HFFc6 (cell line): ENCODE measurements around the gene AGPAT3. TPM values are rescaled to one million over a fixed set of nuclear protein-coding genes. Genes with fewer than 3 reads are reported as not detected.
"Not testable (repeated sequence)": the region's sequence is repeated elsewhere in the genome, so short reads cannot be mapped to it uniquely, and the experiment has no call there.

Experiments
- DNase-seq: peaks from one replicate; pipeline ENCODE4 v3.0.0-alpha.2; 2018
- H3K27ac Mint-ChIP-seq: 2 replicates; pipeline ENCODE4 v1.8.0; 2020; ENCODE audit warnings: mild to moderate bottlenecking, mixed read lengths
- H3K27me3 Mint-ChIP-seq: 2 replicates; pipeline ENCODE4 v1.8.0; 2021; ENCODE audit warnings: mild to moderate bottlenecking, moderate library complexity, mixed read lengths; ENCODE audit not compliant: insufficient read depth
- H3K36me3 Mint-ChIP-seq: 2 replicates; pipeline ENCODE4 v1.8.0; 2021; ENCODE audit warnings: low read depth, mixed read lengths
- H3K4me1 Mint-ChIP-seq: 2 replicates; pipeline ENCODE4 v1.8.0; 2020; ENCODE audit warnings: low read depth, mixed read lengths
- H3K4me3 Mint-ChIP-seq: 2 replicates; pipeline ENCODE4 v1.8.0; 2020; ENCODE audit warnings: mild to moderate bottlenecking, moderate library complexity, mixed read lengths
- H3K9me3 Mint-ChIP-seq: 2 replicates; pipeline ENCODE4 v1.8.0; 2020; ENCODE audit warnings: mild to moderate bottlenecking, mixed read lengths
- CTCF ChIP-seq: fragments of 200-600 bp; sonication (generic); IDR thresholded peaks from 2 replicates; pipeline ENCODE4 v1.5.0; 2021; ENCODE audit warnings: antibody characterized with exemption, mild to moderate bottlenecking
- total RNA-seq, 6 experiments: library from RNA; stranded (reverse); fragmentation: NEBNext Ultra II Directional; extraction: Animal tissue kit (Norgen Biotek cat#: 25700); gene quantifications; 2 replicates in 1 of 6; 3 replicates in 5 of 6; pipeline ENCODE4 v1.2.3, GENCODE V29; 2021

AGPAT3 gene
- total RNA-seq, 6 experiments from 2014 or later = 94.6 to 114 (median 97.8) TPM

- no peak for TF ChIP-seq CTCF
- H3K4me1 Mint-ChIP-seq = no peaks in the 10 kb centered on the region
- no peak for DNase-seq
- H3K9me3 Mint-ChIP-seq = no peaks in the 10 kb centered on the region; the same call in 1 of the 2 replicates
- H3K4me3 Mint-ChIP-seq = no peak overlapping the region
- peaks cover 26% of the 10 kb centered on the region for H3K27me3 Mint-ChIP-seq
- H3K27ac Mint-ChIP-seq = no peak overlapping the region
- no peaks in the 10 kb centered on the region for H3K36me3 Mint-ChIP-seq
Observed at GRCh38 chr21:43836616-43837015, 28.4 kb upstream of the AGPAT3 start.

GRCh38 chr21:43840259-43840658, 24.8 kb upstream of the AGPAT3 start:
- Mint-ChIP-seq H3K36me3 (no peaks in the 10 kb centered on the region), H3K9me3 (no peaks in the 10 kb centered on the region), H3K4me1 (no peaks in the 10 kb centered on the region), H3K27me3 (peaks cover 10% of the 10 kb centered on the region), H3K27ac (no peak overlapping the region), H3K4me3 (no peak overlapping the region)
- TF ChIP-seq CTCF = no peak
- no peak for DNase-seq

- Mint-ChIP-seq H3K4me3 (no peak overlapping the region), H3K9me3 (no peaks in the 10 kb centered on the region), H3K36me3 (no peaks in the 10 kb centered on the region), H3K4me1 (no peaks in the 10 kb centered on the region), H3K27ac (no peak overlapping the region), H3K27me3 (peaks cover 1% of the 10 kb centered on the region)
- no peak for DNase-seq
- TF ChIP-seq CTCF = no peak
Observed at GRCh38 chr21:43842742-43843141, 22.3 kb upstream of the AGPAT3 start.

DNA sequence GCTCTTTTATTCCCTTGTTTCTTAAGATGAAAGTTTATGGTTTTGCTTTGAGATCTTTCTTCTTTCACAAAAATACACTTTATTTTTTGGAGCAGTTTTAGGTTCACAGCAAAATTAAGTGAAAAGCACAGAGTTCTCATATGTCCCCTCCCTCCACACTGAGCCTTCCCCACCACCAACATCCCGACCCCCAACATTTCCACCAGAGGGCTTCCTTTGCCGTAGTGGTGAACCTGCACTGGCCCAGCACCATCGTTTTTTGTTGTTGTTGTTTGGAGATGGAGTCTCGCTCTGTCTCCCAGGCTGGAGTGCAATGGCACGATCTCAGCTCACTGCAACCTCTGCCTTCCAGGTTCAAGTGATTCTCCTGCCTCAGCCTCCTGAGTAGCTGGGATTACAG, 20.1 kb upstream of the AGPAT3 start:
- H3K4me3 Mint-ChIP-seq, H3K27ac Mint-ChIP-seq, H3K27me3 Mint-ChIP-seq, H3K4me1 Mint-ChIP-seq, DNase-seq, H3K9me3 Mint-ChIP-seq, H3K36me3 Mint-ChIP-seq: not testable (repeated sequence)

GRCh38 chr21:43845386-43845785, 19.6 kb upstream of the AGPAT3 start:
- no peak for DNase-seq
- Mint-ChIP-seq H3K36me3 (no peaks in the 10 kb centered on the region), H3K4me3 (no peak overlapping the region)

GRCh38 chr21:43846430-43846829, 18.6 kb upstream of the AGPAT3 start:
- Mint-ChIP-seq H3K27ac (no peak overlapping the region), H3K4me1 (no peaks in the 10 kb centered on the region), H3K27me3 (peaks cover 21% of the 10 kb centered on the region), H3K36me3 (no peaks in the 10 kb centered on the region), H3K4me3 (no peak overlapping the region), H3K9me3 (no peaks in the 10 kb centered on the region)
- no peak for DNase-seq
- TF ChIP-seq CTCF = no peak

More at GRCh38 chr21:43845386-43845785, 19.6 kb upstream of the AGPAT3 start:
- Mint-ChIP-seq H3K4me1 (no peaks in the 10 kb centered on the region), H3K27ac (no peak overlapping the region), H3K27me3 (peaks cover 13% of the 10 kb centered on the region), H3K9me3 (no peaks in the 10 kb centered on the region)
- no peak for TF ChIP-seq CTCF
